ENCODE data around the gene GALNT18.

Gene GALNT18

DNA sequence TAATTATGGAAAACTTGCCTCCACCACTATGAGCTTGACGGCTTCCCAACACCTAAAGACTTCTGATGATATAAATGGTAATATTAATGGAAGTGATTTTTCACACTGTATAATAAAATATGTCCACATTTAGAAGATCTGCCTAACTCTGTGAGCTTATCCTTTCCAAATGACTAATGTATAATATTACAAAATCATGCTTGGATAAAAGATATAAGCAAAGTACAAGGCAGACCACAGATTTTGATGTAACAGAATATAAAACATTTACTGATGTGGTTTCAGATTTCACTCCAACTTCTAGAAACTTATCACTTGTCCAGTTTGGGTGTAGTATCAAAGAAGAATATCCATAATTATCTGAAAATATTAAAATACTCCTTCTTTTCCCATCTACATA, 36.9 kb downstream of the GALNT18 start:
- no peak for DNase-seq

DNA sequence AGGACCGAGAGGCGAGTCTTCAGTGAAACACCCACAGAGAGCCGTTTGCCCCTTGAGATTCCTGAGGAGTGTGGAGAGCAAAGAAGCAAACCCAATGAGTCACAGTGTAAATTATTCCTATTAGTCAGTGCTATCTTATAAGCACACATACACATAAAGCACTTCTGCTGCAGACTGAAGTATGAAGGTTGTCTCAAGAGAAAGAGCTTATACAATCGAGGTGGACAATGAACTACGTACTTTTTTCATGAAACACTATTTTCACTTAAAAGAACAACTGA, 37.3 kb downstream of the GALNT18 start:
- DNase-seq: no peak

DNA sequence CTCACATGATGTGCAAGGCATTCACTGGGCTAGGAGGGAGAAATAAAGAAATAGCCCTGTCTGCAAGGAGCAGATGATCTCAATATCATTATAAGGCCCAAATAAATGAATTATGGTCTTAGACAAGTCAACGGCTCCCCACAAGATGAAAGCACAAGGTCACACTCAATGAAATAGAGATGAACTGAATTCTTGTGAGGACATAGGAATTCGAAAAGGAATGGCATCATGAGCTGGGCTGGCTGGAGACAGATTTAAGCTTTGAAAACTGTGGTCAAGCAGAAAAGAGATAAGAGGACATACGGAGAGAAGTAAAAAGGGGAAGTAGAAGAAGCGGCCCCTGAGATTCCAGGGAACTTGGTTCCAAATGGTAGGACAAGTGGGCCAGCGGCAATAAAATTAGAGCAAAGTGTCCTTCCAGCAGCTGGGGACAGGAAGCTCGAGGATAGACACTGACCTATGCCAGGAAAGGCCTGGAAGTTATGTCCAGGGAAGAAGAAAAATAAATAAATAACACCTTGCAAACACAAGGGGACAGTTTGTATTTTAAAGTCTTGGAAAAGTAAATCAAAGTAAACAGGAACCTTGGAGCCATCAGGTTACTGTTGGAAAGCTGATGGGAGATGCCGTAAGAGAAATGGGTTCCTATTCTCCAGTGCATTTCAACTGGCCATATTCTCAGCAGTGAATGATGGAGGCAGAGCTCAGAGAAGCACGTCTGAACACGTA, 37.8 kb downstream of the GALNT18 start:
- no peak for DNase-seq

DNA sequence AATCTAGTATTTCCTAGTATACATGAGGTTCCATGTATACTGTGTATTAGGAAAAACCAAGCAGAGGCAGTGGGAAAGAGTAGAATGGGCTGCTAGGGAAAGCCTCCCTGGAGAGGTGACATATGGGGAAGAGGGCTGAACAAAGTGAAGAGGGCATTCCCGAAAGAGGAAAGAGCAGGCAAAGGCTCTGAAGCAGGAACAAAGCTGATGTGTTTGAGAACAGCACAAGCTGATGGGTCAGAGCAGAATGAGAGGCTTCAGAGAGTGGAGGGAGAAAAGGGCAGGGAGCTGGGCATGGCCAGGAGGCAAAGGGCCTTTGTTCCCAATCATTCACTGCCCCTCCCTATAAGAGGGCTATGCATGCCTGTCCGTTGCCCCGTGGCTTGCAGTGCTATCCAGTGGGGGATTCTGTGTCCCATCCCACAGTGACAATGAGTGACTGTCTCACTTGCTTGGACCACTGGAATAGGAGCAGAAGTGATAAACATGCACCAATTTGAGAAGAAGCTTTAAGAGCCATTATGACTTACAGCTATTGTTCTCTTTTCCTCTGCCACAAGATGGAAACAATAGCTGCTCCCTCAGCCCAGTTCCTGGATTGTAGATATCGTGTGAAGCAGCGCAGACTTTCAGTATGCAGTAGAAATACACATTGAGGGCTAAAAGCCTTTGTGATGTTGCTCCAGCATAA, 39.6 kb downstream of the GALNT18 start:
- no peak for DNase-seq

DNA sequence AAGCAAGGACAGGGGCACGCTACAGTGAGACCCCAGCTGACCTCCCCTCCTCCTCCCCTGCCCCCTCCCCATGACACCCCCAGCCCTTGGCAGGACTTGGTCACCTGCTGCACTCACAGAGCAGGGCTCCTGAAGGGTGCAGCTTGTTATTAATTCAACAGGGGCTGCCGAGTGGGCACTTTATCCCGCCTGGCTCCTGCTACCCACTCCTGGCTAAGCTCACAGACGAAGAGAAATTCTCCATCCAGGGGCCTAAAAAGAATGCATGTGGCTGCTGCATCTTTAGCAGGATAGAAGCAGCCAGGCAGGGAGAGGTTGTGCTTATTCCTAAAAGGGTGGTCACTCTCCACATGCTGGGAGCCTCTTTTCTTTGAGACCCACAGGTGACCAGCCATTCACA, 40.3 kb downstream of the GALNT18 start:
- no peak for DNase-seq

DNA sequence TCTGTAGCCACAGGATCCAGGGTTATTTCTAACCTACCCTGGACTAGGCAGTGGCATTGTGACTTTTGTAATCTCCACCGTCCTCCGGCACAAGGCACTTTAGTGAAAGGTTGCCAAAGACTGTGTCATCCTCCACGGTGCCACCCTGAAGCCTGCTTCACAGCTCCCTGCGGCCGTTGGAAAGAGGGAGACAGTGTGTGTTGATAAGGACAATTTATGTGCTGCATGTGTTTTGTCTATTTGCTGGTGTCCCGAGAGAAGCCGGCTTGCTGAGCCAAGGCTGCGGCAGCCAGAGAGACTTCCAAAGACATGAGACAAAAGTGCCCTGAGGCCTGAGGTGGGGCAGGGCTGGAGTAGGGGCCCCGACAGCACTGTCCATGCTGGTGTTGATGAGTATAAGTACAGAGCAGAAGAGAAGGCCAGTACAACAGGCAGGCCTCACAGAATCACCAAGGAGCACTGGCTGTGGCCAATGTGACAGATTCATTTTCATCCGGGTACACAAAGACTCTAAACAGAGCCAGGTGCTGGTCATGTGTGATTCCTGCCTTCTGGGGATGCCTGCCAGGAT, 40.9 kb downstream of the GALNT18 start:
- no peak for DNase-seq

DNA sequence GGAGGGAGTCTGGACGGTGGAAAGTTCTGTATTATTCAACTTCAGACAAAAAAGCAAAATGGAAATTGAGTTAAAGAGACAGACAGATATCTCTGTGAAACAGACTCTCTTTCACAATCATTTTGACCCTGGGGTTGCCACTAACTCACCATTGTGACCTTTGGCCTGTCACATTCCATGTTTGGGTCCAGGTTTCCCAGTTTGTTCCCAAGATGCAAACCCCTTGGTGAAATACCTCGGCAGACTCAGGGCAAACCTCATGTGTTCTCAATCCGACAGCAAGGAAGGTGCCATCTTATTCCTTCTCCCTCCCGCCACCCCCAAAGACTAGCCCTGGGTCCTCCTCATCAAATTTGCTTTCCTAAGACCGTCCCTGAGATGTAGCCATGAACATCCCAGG, 41.8 kb downstream of the GALNT18 start:
- DNase-seq: no peak

DNA sequence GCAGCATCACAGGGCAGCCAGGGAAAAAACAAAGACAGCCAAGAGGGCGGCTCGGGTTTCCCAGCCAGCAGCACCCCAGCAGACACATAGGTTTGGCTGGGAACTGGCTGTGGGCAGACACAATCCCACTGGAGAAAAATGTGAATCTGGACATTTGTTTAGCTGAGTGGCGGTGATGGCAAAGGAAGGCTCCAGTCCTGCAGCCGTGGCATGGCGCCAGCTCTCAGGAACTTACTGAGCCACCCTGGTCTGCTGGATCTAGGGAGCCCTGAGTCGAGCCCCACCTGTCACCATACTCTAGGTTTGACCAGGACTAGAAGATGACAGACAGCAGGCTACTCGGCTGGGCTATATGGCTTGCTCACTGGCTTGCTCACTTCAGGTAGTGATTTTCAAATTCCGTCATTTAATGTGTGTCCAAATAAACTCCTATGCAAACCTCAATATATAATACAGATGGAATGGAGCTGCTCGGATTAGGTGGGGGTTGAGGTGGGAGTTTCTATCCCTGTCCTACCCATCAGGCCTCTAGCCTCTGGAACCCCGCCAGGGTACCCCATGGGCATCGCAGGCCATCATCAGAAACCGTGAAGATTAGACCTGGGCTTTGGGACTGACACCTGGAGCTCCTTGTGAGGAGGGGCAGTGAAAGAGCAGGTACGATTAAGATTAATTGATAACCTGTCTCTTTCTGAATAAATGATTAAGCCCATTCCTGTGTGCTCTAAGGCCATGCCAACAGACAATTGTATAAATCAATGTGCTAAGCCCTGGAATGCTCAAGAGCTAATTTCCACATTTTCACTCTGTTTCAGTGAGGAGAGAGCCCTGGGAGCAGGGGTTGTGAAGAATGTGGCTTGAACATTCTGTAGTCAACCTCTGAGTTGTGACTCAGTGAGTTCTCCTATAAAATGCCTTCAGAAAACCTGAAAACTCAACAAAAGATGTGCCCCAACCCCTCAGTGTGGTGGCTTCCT, 42.5 kb downstream of the GALNT18 start:
- no peak for DNase-seq

DNA sequence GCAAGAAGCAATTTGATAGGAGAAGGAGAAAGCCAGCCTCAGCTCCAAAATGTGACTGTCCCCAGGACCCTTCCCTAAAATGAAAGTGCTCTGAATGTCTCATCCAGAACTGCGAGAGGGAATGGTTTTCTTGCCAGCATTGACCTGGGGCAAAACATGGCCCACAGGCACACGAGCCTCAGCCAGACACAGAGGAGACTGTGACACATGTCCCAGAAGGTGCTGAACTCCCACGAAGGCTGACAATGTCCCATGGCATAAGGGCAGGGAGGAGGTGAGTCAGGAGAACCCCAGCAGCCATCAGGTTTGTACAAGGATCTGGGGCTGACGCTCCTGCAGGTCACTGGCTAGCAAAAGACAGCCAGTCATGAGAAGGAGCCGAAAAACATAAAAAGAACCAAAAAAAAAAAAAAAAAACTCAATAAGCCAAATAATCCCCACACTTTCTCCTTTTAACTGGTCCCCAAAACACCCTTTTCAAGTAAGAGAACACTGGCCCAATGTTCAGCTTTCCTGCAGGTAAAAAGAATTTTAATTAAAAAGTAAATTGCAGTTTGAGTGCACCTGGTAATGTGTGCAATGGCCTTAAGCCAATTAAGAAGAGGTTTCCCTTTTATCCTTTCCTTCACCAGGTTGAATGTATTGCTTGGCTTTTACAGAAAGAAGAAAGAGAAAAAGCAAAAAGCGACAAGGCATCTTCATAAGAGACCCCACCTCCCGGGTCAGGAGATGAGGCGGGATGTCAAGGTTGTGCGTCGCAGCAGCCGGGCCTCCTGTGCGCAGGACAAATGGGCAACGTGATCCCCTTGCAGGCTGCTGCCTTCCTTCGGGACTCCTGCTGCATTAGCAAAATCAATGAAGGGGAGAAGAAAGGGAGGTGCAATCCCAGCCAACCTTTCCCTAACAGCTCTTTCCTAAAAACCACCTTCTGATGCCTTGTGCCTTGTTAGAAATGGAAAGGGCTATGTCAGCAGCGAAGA, 43.6 kb downstream of the GALNT18 start:
- DNase-seq: no peak

DNA sequence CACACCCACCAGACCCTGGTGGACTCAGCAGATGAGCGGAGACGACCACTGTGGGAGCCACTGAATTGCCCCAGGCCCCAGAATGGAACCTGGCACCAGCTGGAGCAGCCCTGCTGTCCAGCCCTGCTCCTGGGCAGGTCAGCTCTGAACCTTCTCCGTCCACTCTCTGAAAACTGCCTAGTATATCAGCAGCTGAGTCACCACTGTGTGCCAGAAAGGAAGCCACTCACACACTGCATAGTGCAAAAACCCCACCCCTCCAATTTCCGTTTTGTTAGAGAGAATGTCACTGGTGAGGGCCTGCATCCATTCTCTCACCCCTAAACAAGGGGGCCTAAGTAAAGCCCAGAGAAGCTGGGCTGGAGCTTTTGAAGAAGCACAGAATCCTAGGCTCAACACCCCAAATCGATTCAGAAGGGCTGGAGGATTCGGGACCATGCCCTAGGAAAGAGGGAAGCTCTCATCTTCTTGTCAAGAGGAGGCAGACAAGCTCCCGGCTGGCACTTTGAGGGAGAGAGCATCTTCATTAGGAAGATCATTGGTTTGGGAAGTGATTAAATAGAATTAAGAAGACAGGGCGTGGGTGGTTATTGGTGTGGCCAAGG, 44.5 kb downstream of the GALNT18 start:
- no peak for DNase-seq

DNA sequence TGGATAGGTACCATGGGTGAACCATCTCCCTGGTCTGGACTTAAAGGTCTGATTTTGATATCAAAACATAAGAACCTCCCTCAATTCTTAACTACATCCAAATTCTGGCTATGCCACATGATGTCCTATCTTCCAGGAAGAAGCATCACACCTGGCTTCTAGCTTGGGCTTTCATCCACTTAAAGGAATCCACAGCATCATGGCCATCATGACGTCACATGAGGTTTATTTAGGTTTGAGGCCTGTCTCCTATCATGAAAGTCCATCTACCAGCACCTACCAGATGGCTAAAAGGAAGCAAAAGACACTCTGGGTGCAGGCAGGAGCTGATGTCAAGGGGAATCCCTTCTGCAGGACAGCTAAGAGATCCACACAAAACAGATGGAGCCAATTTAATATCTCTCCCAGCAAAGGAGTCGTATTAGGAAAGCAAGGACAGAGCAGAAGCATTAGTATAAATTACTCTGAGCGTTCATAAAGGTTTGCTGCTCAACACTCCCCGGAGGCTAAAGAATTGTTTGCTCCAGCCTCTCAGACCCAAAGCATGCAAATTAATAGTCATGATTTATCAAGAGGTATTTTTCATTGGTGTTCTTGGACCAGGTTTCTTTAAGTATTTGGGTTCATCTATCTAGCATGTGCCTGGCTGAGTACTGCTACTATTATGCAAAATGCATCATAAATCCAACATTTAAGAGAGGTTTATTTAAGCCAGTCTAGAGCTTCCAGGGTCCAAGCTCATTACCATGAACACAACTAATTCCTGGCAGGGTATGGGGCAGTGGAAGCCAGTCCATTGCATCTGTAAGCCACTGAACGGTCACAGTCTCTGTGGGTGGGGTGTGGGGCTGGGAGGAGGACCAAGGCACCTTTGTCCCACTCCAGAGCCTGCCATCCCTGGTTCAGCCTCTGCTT, 47.2 kb downstream of the GALNT18 start:
- no peak for DNase-seq

DNA sequence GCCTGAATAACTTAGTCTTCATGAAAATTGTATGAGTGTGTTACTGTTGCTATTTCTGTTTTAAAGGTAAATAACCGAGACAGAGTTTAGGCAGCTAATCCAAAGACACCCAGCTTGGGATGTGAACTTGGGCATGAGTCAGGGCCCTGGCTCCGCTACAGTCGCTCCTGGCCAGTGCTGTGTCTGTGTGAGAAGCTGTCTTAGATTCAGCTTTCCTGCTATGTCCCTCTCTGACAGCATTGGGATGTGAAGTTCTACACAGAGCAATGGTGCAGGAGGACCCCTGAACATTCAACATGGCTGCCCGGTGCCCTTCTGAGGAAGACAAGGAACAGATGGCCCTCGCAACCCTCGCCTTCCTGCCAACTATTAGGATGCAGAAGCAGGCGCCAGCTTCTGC, 49.4 kb downstream of the GALNT18 start:
- no peak for DNase-seq

DNA sequence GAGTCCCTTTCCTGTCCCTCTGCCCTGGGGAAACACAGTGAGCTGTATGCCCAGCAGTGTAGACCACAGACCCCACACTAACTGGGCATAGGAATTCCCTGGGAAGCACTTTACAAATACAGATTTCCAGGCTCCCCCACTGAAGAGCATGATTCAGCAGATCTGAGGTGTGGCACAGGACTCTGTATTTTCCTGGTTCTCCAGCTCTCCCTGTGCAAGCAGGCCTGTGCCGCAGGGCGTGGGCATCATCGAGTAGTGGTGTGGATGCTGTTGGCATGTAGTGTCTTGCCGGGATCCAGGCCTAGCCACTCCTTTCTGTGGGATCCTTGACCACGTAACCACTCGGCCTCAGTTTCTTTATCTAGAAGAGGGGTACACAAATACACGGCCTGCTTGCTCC, 49.9 kb downstream of the GALNT18 start:
- no peak for DNase-seq

DNA sequence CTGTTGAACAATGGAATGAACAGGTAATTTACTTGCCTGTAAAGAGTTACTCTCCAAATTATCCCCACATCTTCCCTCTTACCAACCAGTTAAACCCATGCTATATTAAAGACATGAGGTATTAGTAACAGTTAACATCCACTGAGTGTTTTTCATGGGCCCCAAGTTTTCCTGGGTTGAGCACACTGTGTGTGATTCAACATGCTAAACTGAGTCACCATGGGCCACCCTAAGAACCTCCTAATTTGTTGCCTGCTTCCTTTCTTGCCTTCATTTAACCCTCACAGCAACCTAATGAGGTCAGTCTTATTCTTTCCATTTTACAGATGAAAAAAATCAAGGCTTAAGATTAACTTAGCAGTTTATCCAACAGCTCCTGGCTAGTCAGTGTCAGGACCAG, 51.0 kb downstream of the GALNT18 start:
- no peak for DNase-seq

DNA sequence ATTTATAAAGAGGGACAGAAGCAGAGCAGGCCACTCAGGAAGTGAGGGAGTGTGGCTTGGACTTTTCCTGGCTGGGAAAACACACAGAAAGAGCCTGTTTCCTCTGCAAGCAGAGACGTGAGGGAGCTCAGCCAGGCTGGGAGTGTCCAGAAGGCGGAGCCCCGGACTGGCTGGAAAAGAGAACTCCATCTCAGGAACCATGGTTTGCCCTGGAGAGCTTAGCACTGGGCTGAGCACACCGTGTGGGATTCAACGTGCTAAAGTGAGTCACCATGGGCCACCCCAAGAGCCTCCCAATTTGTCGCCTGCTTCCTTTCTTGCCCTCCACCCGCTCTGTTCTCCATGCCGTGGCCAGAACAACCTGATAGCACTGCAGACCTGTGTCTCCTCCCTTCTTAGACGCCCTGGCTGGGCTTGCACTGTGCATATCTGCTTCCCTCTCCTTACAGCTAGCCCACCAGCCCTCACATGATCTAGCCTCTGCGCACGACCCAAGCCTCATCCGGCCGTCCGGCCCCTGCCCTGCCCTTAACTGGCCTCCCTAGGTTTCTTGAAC, 51.8 kb downstream of the GALNT18 start:
- DNase-seq: no peak

DNA sequence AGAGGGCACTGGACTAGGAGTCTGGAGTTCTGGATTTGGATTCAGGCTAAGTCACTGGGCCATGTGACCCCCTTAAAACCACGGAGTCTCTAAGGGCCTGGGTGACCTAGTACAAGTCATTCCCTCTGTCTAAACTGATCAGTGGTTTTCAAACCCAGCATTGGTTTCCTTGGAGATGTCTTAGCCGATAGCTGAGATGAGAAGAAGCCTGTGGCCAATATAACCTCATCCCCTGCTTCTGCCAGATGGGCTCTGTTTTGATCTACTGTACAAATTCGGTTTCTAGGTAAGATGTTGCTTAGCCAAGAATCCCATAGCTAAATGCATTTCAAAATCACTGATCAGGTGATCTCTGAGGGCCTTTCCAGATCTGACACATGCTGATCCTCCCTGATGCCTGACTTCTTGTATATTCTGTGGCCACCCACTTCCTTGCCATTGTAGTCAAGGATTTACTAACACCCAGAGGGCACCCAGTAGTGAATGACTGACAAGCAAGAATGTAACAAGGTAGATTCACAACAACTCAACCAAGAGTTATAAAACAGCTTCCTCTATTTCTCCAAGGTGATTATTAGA, 53.1 kb downstream of the GALNT18 start:
- no peak for DNase-seq

DNA sequence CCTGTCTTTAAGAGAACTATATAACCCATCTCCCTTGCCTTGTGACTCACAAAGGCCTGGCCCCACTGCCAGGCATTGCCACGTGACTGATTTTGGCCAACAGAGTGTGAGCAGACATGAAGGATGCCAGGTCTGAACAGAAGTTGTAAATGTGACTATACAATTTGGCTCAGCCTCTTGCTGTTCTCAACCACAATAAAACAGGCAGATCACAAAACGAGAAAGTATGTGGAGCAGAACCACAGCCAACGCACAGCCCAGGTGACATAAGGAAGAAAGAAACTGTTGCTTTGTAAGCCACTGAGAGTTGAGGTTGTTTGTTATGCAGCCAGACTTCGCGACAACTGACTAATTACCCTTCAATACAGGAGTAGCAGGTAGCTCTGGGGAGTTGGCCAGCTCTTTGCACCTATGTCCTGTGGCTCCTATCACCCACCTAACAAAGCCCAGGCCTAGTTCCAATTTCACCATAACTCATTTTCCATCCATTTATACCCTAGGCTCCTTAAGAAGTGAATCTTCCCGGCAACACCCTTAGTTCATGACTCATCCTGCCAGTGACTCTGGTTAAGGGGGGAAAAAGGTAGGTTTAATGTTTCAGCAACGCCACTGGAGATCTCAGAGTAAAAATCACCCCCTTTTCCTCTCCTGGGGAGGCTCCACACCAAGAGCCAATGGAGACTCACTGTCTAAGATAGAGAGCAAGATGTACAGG, 53.7 kb downstream of the GALNT18 start:
- DNase-seq: no peak

DNA sequence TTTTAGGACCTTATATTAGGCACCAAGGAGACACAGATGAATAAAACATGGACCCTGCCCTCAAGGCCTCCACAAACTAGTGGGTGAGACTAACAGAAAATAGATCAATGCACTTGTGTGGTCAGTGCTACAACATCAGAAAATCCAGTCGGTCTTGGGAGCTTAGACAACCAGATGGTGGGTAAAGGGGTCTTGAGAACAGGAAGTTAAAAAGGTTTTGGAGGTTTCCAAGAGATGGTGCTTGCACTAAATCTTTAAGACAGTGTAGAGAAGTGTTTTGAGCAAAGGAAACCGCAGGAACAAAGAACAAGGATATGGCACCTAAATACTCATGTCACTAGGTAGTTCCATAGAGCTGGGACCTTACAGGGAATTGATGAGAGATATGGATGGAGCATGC, 56.2 kb downstream of the GALNT18 start:
- no peak for DNase-seq
